GM23248 (cell line): ENCODE data around the gene CBX1. TPM values are rescaled to one million over a fixed set of nuclear protein-coding genes. Genes with fewer than 3 reads are reported as not detected.

Experiments used
- DNase-seq: peaks from one replicate; pipeline ENCODE4 v3.0.0-alpha.2; 2015
- H2AFZ ChIP-seq: fragments of 200-600 bp; sonication (generic); 2 replicates; pipeline ENCODE4 v1.6.1; 2016; ENCODE audit warnings: antibody characterized with exemption
- H3F3A ChIP-seq: fragments of 200-600 bp; sonication (generic); 2 replicates; pipeline ENCODE4 v1.6.1; 2016; ENCODE audit warnings: mild to moderate bottlenecking, antibody characterized with exemption, mixed run types; ENCODE audit not compliant: insufficient read depth
- H3K27ac ChIP-seq: fragments of 200-600 bp; sonication (generic); 2 replicates; pipeline ENCODE4 v1.5.1; 2016; ENCODE audit warnings: mild to moderate bottlenecking
- H3K27me3 ChIP-seq: fragments of 200-600 bp; sonication (generic); replicated peaks from 2 replicates; pipeline ENCODE4 v1.6.1; 2016; ENCODE audit warnings: mild to moderate bottlenecking; ENCODE audit not compliant: insufficient read depth
- H3K36me3 ChIP-seq: fragments of 200-600 bp; sonication (generic); 2 replicates; pipeline ENCODE4 v1.6.1; 2016; ENCODE audit warnings: low read depth, mild to moderate bottlenecking
- H3K4me1 ChIP-seq: fragments of 200-600 bp; sonication (generic); 2 replicates; pipeline ENCODE4 v1.6.1; 2016; ENCODE audit warnings: mild to moderate bottlenecking; ENCODE audit not compliant: insufficient read depth
- H3K4me2 ChIP-seq: fragments of 200-600 bp; sonication (generic); one replicate; pipeline ENCODE4 v1.6.1; 2016; ENCODE audit warnings: mild to moderate bottlenecking; ENCODE audit not compliant: unreplicated experiment
- H3K4me3 ChIP-seq: fragments of 200-600 bp; sonication (generic); 2 replicates; pipeline ENCODE4 v1.5.1; 2016; ENCODE audit warnings: mild to moderate bottlenecking
- H3K79me2 ChIP-seq: fragments of 200-600 bp; sonication (generic); 2 replicates; pipeline ENCODE4 v1.6.1; 2016; ENCODE audit warnings: mild to moderate bottlenecking; ENCODE audit not compliant: insufficient read depth
- H3K9ac ChIP-seq: fragments of 200-600 bp; sonication (generic); 2 replicates; pipeline ENCODE4 v1.6.1; 2016; ENCODE audit warnings: mild to moderate bottlenecking
- H3K9me2 ChIP-seq: fragments of 200-600 bp; sonication (generic); 2 replicates; pipeline ENCODE4 v1.6.1; 2016; ENCODE audit warnings: mixed run types, mild to moderate bottlenecking, moderate library complexity; ENCODE audit not compliant: insufficient read depth
- H3K9me3 ChIP-seq: fragments of 200-600 bp; sonication (generic); one replicate; pipeline ENCODE4 v1.6.1; 2017; ENCODE audit warnings: low read depth
- H4K20me1 ChIP-seq: fragments of 200-600 bp; sonication (generic); 2 replicates; pipeline ENCODE4 v1.6.0; 2016; ENCODE audit not compliant: insufficient read depth
- EZH2 ChIP-seq: fragments of 200-600 bp; sonication (generic); IDR thresholded peaks from 2 replicates; pipeline ENCODE4 v1.6.1; 2018; ENCODE audit warnings: antibody characterized with exemption, mild to moderate bottlenecking; ENCODE audit not compliant: insufficient read depth, poor library complexity, severe bottlenecking
- EZH2phosphoT487 ChIP-seq: fragments of 200-600 bp; sonication (generic); IDR thresholded peaks from 2 replicates; pipeline ENCODE4 v1.6.1; 2018; ENCODE audit warnings: antibody characterized with exemption, moderate library complexity, mild to moderate bottlenecking, low read depth; ENCODE audit not compliant: insufficient read depth
- WGBS, 2 experiments: methylation state at CpG; one replicate each; pipeline ENCODE4 v1.1.6; 2015 to 2017; ENCODE audit warnings: low lambda C conversion rate in 2 of 2, low coverage in 1 of 2; ENCODE audit errors: missing lambda C conversion rate in 2 of 2; 5-methylcytosine and 5-hydroxymethylcytosine counted together
- in situ Hi-C: fragments of 300-500 bp; cut with MboI; formaldehyde crosslinking; loops from 2 replicates; pipeline ENCODE4 v1.15.0; 2020
- polyA plus RNA-seq: library from polyadenylated mRNA; unstranded; fragments of >200 nt; fragmentation: Nextera tagmentation; extraction: Ambion mirVana; gene quantifications from 2 replicates; pipeline ENCODE4 v1.2.1, GENCODE V29; 2016
- total RNA-seq: library from RNA; depleted of rRNA; stranded (reverse); fragments of >200 nt; shearing (Covaris generic); gene quantifications from 2 replicates; pipeline ENCODE4 v1.2.3, GENCODE V29; 2014

CBX1 gene
- total and polyA plus RNA-seq, 2 experiments from 2014 or later, result 40.0 to 53.6 TPM

DNA sequence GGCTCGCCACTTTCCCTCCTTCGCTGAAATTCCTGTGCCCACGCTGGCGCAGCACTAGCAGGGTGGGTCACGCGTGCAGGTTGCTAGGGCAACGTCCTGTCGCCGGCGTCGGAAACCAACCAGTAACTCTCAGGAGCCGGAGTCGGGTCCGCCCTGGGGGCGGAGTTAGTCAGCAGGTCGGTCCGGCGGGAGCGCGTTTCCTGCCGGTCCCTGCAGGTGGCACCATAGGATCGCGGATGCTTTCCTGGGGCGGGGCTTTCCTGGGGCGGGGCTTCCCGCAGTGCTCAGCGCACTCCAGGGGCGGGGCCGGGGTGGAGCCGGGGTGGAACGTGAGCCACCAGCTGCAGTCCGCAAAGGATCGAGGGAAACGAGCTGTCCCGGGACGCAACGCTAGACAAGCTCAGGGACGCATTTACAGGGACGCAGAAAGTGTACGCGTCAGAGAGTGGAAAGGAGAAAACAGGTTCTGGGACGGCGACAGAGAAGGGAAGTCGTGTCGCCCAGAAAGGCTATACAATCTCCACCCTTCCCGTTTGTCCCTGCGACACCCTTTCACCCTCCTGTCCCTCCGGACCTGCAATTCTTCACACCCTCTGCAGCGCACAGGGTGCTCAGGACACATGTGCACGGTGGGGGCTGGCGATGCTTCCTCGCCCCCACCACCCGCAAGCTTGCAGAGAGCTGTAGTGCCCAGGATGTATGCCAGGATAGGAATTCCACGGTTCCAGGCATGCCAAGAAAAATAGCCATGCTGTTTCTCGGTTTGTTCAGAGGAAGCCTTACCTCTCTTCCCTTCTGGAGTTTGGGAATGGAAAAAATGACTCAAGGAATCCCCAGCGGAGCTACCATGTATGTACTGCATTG is 76.0 kb downstream of the CBX1 start:
- peaks cover 33% of the 10 kb centered on the region for H3F3A ChIP-seq
- H3K4me2 ChIP-seq, result peak overlapping the region; percentile 98
- WGBS, 2 experiments, result 1% methylated on average over 39 to 53 of the region's 56 CpGs
- no peaks in the 10 kb centered on the region for H4K20me1 ChIP-seq
- no peaks in the 10 kb centered on the region for H3K79me2 ChIP-seq
- H3K9me3 ChIP-seq, result no peaks in the 10 kb centered on the region
- peak overlapping the region; percentile 78 for H3K4me3 ChIP-seq
- H3K27me3 ChIP-seq, result no peaks in the 10 kb centered on the region
- peaks cover 27% of the 10 kb centered on the region for H3K4me1 ChIP-seq
- TF ChIP-seq EZH2 (no peak), EZH2phosphoT487 (no peak)
- H3K9ac ChIP-seq, result peak overlapping the region; percentile 93
- H3K36me3 ChIP-seq, result no peaks in the 10 kb centered on the region
- DNase-seq, result peak; percentile 99
- H3K9me2 ChIP-seq, result no peaks in the 10 kb centered on the region
- peak overlapping the region; percentile 98 for H3K27ac ChIP-seq
- H2AFZ ChIP-seq, result peak overlapping the region; percentile 77
- in situ Hi-C loops, result loop anchor here (5.0 kb wide), 1 partner anchor 47 kb away; no protein-coding TSS in a partner anchor

- Histone ChIP-seq H3K4me2 (peak overlapping the region; percentile 98), H3K4me3 (peak overlapping the region; percentile 78), H2AFZ (peak overlapping the region; percentile 77), H3K4me1 (peaks cover 26% of the 10 kb centered on the region), H4K20me1 (no peaks in the 10 kb centered on the region), H3K79me2 (no peaks in the 10 kb centered on the region), H3K27ac (peak overlapping the region; percentile 88), H3F3A (peaks cover 32% of the 10 kb centered on the region), H3K36me3 (no peaks in the 10 kb centered on the region), H3K9ac (peak overlapping the region; percentile 85), H3K9me2 (no peaks in the 10 kb centered on the region), H3K27me3 (no peaks in the 10 kb centered on the region), H3K9me3 (no peaks in the 10 kb centered on the region)
- WGBS, 2 experiments, result 0 to 3% methylated on average over 50 to 51 of the region's 54 CpGs
- no peak for TF ChIP-seq EZH2phosphoT487
- TF ChIP-seq EZH2, result no peak
- in situ Hi-C loops, result loop anchor here (5.0 kb wide), 1 partner anchor 48 kb away; no protein-coding TSS in a partner anchor
- peak; percentile 83 for DNase-seq
Observed at GRCh38 chr17:48024149-48025039, 76.9 kb downstream of the CBX1 start.

DNA sequence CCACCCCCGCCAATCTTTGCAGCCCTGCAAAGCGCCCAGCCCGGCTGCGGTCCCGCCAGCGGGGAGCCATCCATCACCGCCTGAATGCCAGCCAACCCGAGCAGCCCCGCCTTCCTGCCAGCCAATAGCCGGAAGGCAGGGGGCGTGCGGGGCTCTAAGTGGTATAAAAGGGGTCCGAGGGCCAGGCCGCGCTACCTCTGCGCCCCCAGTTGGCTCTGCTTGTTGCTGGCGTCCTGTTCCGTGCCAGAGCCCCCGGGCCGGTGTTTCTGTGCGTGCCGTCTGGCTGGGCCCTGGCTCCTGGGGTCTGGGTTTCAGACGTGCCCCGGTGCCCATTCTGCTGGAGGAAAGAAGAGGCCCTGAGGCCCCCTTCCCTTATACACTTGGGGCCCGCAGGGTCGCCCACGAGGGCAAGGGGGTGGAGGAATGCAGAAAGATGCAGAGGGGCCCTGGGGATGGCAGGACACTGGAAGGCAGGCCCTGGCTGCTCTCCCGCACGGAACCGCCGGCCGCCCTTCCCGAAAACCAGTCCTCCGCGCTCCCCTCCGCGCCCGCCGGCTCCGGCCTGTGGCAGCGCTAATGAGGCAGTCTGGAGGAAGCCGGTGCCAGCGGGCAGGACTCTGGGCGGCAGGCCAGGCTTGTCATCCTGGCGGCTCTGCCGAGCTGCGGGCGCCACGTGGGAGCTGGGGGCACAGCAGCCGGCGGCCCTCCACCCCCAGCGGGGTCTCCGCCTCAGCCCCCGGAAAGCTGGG is 77.7 kb downstream of the CBX1 start:
- Histone ChIP-seq H3K79me2 (no peaks in the 10 kb centered on the region), H3K4me2 (peak overlapping the region; percentile 98), H3K9me3 (no peaks in the 10 kb centered on the region), H3K27ac (peak overlapping the region; percentile 88), H4K20me1 (no peaks in the 10 kb centered on the region), H3K4me3 (peak overlapping the region; percentile 78), H3K9me2 (no peaks in the 10 kb centered on the region), H2AFZ (peak overlapping the region; percentile 77), H3K36me3 (no peaks in the 10 kb centered on the region), H3F3A (peaks cover 29% of the 10 kb centered on the region), H3K9ac (peak overlapping the region; percentile 85), H3K4me1 (peaks cover 26% of the 10 kb centered on the region), H3K27me3 (no peaks in the 10 kb centered on the region)
- TF ChIP-seq EZH2phosphoT487 (no peak), EZH2 (no peak)
- 1 to 3% methylated on average over 50 to 54 of the region's 54 CpGs for WGBS, 2 experiments
- in situ Hi-C loops, result no loop called here
- peak; percentile 95 for DNase-seq
